ENCODE measurements around the gene OR8I2. TPM values are rescaled to one million over a fixed set of nuclear protein-coding genes. Genes with fewer than 3 reads are reported as not detected.

The OR8I2 gene
- total and polyA plus RNA-seq, 7 experiments from 2014 or later: not detected

Other genes starting within 250 kb of the OR8I2 start
- under 1 TPM in 2 of 5 experiments, not detected in 3; 0.29 to 0.32 TPM for gene TRIM51, start 210.0 kb upstream of the OR8I2 start, total RNA-seq
- not detected for gene TRIM51, start 210.0 kb upstream of the OR8I2 start, polyA plus RNA-seq
- not detected for gene OR5W2, start 178.7 kb upstream of the OR8I2 start, total RNA-seq
- not detected for gene OR5W2, start 178.7 kb upstream of the OR8I2 start, polyA plus RNA-seq
- not detected for gene OR5I1, start 156.9 kb upstream of the OR8I2 start, total RNA-seq
- gene OR5I1, start 156.9 kb upstream of the OR8I2 start, polyA plus RNA-seq: not detected
- gene OR10AG1, start 123.4 kb upstream of the OR8I2 start, total RNA-seq: not detected
- not detected for gene OR10AG1, start 123.4 kb upstream of the OR8I2 start, polyA plus RNA-seq
- gene OR5F1, start 98.7 kb upstream of the OR8I2 start, total RNA-seq: not detected
- gene OR5F1, start 98.7 kb upstream of the OR8I2 start, polyA plus RNA-seq: not detected
- not detected for gene OR5AS1, start 65.7 kb upstream of the OR8I2 start, total RNA-seq
- not detected for gene OR5AS1, start 65.7 kb upstream of the OR8I2 start, polyA plus RNA-seq
- gene OR8H2, start 10.4 kb downstream of the OR8I2 start, total RNA-seq: not detected
- not detected for gene OR8H2, start 10.4 kb downstream of the OR8I2 start, polyA plus RNA-seq
- not detected for gene OR8H3, start 29.1 kb downstream of the OR8I2 start, total RNA-seq
- not detected for gene OR8H3, start 29.1 kb downstream of the OR8I2 start, polyA plus RNA-seq
- gene OR8J3, start 46.9 kb downstream of the OR8I2 start, total RNA-seq: not detected
- not detected for gene OR8J3, start 46.9 kb downstream of the OR8I2 start, polyA plus RNA-seq
- not detected for gene OR8K5, start 67.0 kb downstream of the OR8I2 start, total RNA-seq
- gene OR8K5, start 67.0 kb downstream of the OR8I2 start, polyA plus RNA-seq: not detected
- gene OR5J2, start 83.3 kb downstream of the OR8I2 start, total RNA-seq: not detected
- gene OR5J2, start 83.3 kb downstream of the OR8I2 start, polyA plus RNA-seq: not detected
- gene OR5T2, start 140.9 kb downstream of the OR8I2 start, total RNA-seq: not detected
- gene OR5T2, start 140.9 kb downstream of the OR8I2 start, polyA plus RNA-seq: not detected
- gene OR5T3, start 158.9 kb downstream of the OR8I2 start, total RNA-seq: not detected
- gene OR5T3, start 158.9 kb downstream of the OR8I2 start, polyA plus RNA-seq: not detected
- not detected for gene OR5T1, start 180.8 kb downstream of the OR8I2 start, total RNA-seq
- gene OR5T1, start 180.8 kb downstream of the OR8I2 start, polyA plus RNA-seq: not detected
- gene OR8H1, start 198.9 kb downstream of the OR8I2 start, total RNA-seq: not detected
- gene OR8H1, start 198.9 kb downstream of the OR8I2 start, polyA plus RNA-seq: not detected
- not detected for gene OR8K3, start 221.8 kb downstream of the OR8I2 start, total RNA-seq
- gene OR8K3, start 221.8 kb downstream of the OR8I2 start, polyA plus RNA-seq: not detected

Measured in naive thymus-derived CD4-positive, alpha-beta T cell (primary cell).